MM.1S (cell line): ENCODE measurements around the gene MYO10.

Experiments
- DNase-seq: peaks from one replicate; pipeline ENCODE4 v3.0.0-alpha.2; 2015
- H2AFZ ChIP-seq: fragments of 300-600 bp; sonication (generic); 2 replicates; pipeline ENCODE4 v1.6.0; 2016; ENCODE audit warnings: antibody characterized with exemption, low read length
- H3F3A ChIP-seq: fragments of 300-600 bp; sonication (generic); 2 replicates; pipeline ENCODE4 v1.6.1; 2016; ENCODE audit warnings: mild to moderate bottlenecking, antibody characterized with exemption, low read length, moderate library complexity, mixed read lengths; ENCODE audit not compliant: insufficient read depth
- H3K27ac ChIP-seq: fragments of 300-600 bp; sonication (generic); 2 replicates; pipeline ENCODE4 v1.5.1; 2016; ENCODE audit warnings: mild to moderate bottlenecking, low read length
- H3K27me3 ChIP-seq: fragments of 300-600 bp; sonication (generic); replicated peaks from 2 replicates; pipeline ENCODE4 v1.6.0; 2016; ENCODE audit warnings: low read length; ENCODE audit not compliant: insufficient read depth
- H3K36me3 ChIP-seq: fragments of 300-600 bp; sonication (generic); replicated peaks from 2 replicates; pipeline ENCODE4 v1.6.1; 2016; ENCODE audit warnings: mild to moderate bottlenecking, low read length, mixed read lengths; ENCODE audit not compliant: insufficient read depth
- H3K4me1 ChIP-seq: fragments of 300-600 bp; sonication (generic); 2 replicates; pipeline ENCODE4 v1.6.1; 2016; ENCODE audit warnings: low read length, mixed read lengths
- H3K4me2 ChIP-seq: fragments of 300-600 bp; sonication (generic); 2 replicates; pipeline ENCODE4 v1.6.0; 2016; ENCODE audit warnings: low read depth, low read length
- H3K4me3 ChIP-seq: fragments of 300-600 bp; sonication (generic); 2 replicates; pipeline ENCODE4 v1.5.1; 2016; ENCODE audit warnings: low read length, mixed read lengths
- H3K79me2 ChIP-seq: fragments of 300-600 bp; sonication (generic); 2 replicates; pipeline ENCODE4 v1.6.1; 2016; ENCODE audit warnings: mixed run types, low read length, mixed read lengths
- H3K9ac ChIP-seq: fragments of 300-600 bp; sonication (generic); 2 replicates; pipeline ENCODE4 v1.6.1; 2016; ENCODE audit warnings: low read length, mixed read lengths
- H3K9me2 ChIP-seq: fragments of 300-600 bp; sonication (generic); replicated peaks from 2 replicates; pipeline ENCODE4 v1.6.1; 2016; ENCODE audit warnings: mild to moderate bottlenecking, low read length, mixed read lengths; ENCODE audit not compliant: insufficient read depth
- H3K9me3 ChIP-seq: fragments of 300-600 bp; sonication (generic); replicated peaks from 2 replicates; pipeline ENCODE4 v1.6.1; 2016; ENCODE audit warnings: mild to moderate bottlenecking, low read length, mixed read lengths; ENCODE audit not compliant: insufficient read depth
- H4K20me1 ChIP-seq: fragments of 300-600 bp; sonication (generic); 2 replicates; pipeline ENCODE4 v1.6.1; 2016; ENCODE audit warnings: mild to moderate bottlenecking, low read length, moderate library complexity, mixed read lengths; ENCODE audit not compliant: insufficient read depth
- EZH2 ChIP-seq: fragments of 300-600 bp; sonication (generic); optimal IDR thresholded peaks from 2 replicates; pipeline ENCODE3; 2017; ENCODE audit warnings: low read depth, mild to moderate bottlenecking, antibody characterized with exemption, low read length, mixed read lengths
- EZH2phosphoT487 ChIP-seq: fragments of 300-600 bp; sonication (generic); IDR thresholded peaks from 2 replicates; pipeline ENCODE4 v1.6.1; 2018; ENCODE audit warnings: antibody characterized with exemption, low read length
- TF ChIP-seq, protein P1 (sequence below): fragments of 300-600 bp; sonication (generic); IDR thresholded peaks from 2 replicates; pipeline ENCODE4 v1.5.1; 2016; ENCODE audit warnings: antibody characterized with exemption, low read length, mixed read lengths

MYO10 gene

DNA sequence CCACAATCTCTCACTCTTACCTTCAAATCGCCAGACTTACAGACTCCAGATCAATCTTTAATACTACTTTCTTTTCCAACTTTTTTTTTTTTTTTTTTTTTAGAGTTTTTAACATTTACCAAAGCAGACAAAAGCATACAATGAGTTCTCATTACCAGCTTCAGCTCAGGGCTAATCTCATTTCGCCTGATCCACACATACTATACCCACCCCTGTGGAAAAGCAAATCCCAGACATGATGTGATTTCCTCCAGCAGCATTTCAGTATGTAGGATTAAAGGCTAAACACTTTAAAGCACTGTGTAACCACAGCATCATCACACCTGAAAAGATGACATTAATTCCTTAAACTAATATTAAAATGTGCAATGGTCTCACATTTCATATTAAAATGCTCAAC is 180.4 kb downstream of the MYO10 start:
- Histone ChIP-seq H3K36me3 (no peaks in the 10 kb centered on the region), H3K9ac (no peak overlapping the region), H3K4me3 (no peak overlapping the region), H3K4me1 (no peaks in the 10 kb centered on the region), H3K27me3 (no peaks in the 10 kb centered on the region), H3K27ac (no peak overlapping the region), H3K79me2 (no peaks in the 10 kb centered on the region), H3K4me2 (no peak overlapping the region), H3K9me3 (no peaks in the 10 kb centered on the region), H3F3A (no peaks in the 10 kb centered on the region), H2AFZ (no peak overlapping the region), H3K9me2 (no peaks in the 10 kb centered on the region), H4K20me1 (no peaks in the 10 kb centered on the region)
- no peak for DNase-seq
- TF ChIP-seq EZH2 (no peak), EZH2phosphoT487 (no peak)
- TF ChIP-seq, protein P1, sequence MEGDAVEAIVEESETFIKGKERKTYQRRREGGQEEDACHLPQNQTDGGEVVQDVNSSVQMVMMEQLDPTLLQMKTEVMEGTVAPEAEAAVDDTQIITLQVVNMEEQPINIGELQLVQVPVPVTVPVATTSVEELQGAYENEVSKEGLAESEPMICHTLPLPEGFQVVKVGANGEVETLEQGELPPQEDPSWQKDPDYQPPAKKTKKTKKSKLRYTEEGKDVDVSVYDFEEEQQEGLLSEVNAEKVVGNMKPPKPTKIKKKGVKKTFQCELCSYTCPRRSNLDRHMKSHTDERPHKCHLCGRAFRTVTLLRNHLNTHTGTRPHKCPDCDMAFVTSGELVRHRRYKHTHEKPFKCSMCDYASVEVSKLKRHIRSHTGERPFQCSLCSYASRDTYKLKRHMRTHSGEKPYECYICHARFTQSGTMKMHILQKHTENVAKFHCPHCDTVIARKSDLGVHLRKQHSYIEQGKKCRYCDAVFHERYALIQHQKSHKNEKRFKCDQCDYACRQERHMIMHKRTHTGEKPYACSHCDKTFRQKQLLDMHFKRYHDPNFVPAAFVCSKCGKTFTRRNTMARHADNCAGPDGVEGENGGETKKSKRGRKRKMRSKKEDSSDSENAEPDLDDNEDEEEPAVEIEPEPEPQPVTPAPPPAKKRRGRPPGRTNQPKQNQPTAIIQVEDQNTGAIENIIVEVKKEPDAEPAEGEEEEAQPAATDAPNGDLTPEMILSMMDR = no peak

DNA sequence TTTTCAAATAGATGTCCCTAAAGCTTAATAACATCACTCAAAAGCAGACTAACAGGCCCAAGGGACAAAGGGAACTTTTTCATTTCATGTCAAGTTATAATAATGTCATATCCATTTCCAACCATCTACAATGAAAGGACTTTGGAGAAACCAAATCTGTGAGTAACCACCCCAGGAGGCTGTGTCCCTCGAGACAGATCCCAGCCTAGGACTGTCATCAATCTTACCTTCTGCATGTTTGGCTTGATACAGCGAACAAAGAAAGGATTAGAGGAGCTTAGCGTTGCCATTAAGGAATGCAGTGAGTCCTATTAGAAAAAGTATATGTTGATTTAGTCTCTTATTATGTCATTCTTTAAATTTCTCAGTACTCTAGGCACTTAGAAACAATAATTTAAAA is 181.5 kb downstream of the MYO10 start:
- Histone ChIP-seq H3K4me2 (no peak overlapping the region), H3K27ac (no peak overlapping the region), H3K9ac (no peak overlapping the region), H4K20me1 (no peaks in the 10 kb centered on the region), H3K36me3 (no peaks in the 10 kb centered on the region), H3K79me2 (no peaks in the 10 kb centered on the region), H3K9me3 (no peaks in the 10 kb centered on the region), H3K27me3 (no peaks in the 10 kb centered on the region), H2AFZ (no peak overlapping the region), H3F3A (no peaks in the 10 kb centered on the region), H3K9me2 (no peaks in the 10 kb centered on the region), H3K4me1 (no peaks in the 10 kb centered on the region), H3K4me3 (no peak overlapping the region)
- no peak for DNase-seq
- TF ChIP-seq EZH2phosphoT487 = no peak
- TF ChIP-seq EZH2 = no peak
- TF ChIP-seq, protein P1 = no peak

DNA sequence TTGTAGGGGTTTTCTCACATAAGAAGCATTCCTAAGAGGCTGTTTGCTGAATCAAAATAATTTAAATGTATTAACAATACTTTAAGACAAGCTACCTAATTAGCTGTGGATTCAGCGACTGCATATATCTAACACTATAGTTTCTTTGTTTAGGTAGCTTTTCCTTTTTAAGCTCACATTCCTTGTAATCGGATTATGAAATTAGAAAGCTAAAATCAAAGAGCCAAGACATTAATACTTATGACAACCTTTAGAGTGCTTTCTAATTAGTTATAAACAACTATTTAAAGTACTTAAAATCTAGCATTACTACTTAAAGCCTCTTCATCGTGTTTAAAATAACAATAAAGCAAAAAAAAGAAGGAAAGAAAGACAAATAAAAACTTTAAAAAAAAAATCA is 182.0 kb downstream of the MYO10 start:
- Histone ChIP-seq H3K4me2 (no peak overlapping the region), H3K36me3 (no peaks in the 10 kb centered on the region), H3K79me2 (no peaks in the 10 kb centered on the region), H3F3A (no peaks in the 10 kb centered on the region), H3K4me3 (no peak overlapping the region), H2AFZ (no peak overlapping the region), H3K4me1 (no peaks in the 10 kb centered on the region), H3K9me3 (no peaks in the 10 kb centered on the region), H3K27me3 (no peaks in the 10 kb centered on the region), H3K27ac (no peak overlapping the region), H4K20me1 (no peaks in the 10 kb centered on the region), H3K9ac (no peak overlapping the region), H3K9me2 (no peaks in the 10 kb centered on the region)
- no peak for DNase-seq
- TF ChIP-seq EZH2 (no peak), EZH2phosphoT487 (no peak)
- TF ChIP-seq, protein P1 = no peak

DNA sequence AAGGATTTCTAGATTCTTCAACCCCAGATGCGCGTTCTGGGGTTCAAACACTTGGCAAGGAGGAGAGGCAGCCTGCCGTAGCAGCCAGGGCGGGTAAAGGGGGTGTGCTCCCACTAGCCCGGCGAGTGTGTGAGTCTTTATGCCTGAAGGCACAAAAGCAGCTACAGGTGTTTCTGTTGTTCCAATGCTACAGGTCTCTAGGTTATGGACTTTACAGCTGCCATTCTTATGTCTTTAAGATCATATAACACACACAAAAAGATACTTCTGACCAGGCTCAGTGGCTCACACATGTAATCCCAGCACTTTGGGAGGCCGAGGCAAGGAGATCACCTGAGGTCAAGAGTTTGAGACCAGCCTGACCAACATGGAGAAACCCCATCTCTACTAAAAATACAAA is 185.6 kb downstream of the MYO10 start:
- Histone ChIP-seq H3K9ac (no peak overlapping the region), H2AFZ (no peak overlapping the region), H3K4me1 (no peaks in the 10 kb centered on the region), H4K20me1 (no peaks in the 10 kb centered on the region), H3K27ac (no peak overlapping the region), H3K4me3 (no peak overlapping the region), H3K4me2 (no peak overlapping the region), H3K9me3 (no peaks in the 10 kb centered on the region), H3K36me3 (no peaks in the 10 kb centered on the region), H3K9me2 (no peaks in the 10 kb centered on the region), H3K79me2 (no peaks in the 10 kb centered on the region), H3K27me3 (no peaks in the 10 kb centered on the region), H3F3A (no peaks in the 10 kb centered on the region)
- no peak for TF ChIP-seq EZH2phosphoT487
- TF ChIP-seq EZH2 = no peak
- TF ChIP-seq, protein P1 = no peak
- no peak for DNase-seq
